Erythroblast (primary cell): ENCODE data around the gene STIMATE.

ENCODE experiments used
- GATA1 ChIP-seq: IDR thresholded peaks from 2 replicates; pipeline ENCODE4 v1.6.1; 2011; ENCODE audit warnings: low read depth, mild to moderate bottlenecking, control low read depth, low read length, moderate library complexity
- POLR2A ChIP-seq: IDR thresholded peaks from 2 replicates; pipeline ENCODE4 v1.6.1; 2011; ENCODE audit warnings: mild to moderate bottlenecking, low read length

GRCh38 chr3:52836471-52836845, 60.9 kb downstream of the STIMATE start:
- TF ChIP-seq POLR2A: no peak
- TF ChIP-seq GATA1: no peak
